HG03095 (cell line): ENCODE data around the gene XPNPEP2.

Experiments
- ATAC-seq: cut with Tn5 transposase; IDR thresholded peaks from one replicate; pipeline ENCODE4 v1.9.1; 2021; ENCODE audit warnings: moderate library complexity; ENCODE audit not compliant: unreplicated experiment

The XPNPEP2 gene, protein sequence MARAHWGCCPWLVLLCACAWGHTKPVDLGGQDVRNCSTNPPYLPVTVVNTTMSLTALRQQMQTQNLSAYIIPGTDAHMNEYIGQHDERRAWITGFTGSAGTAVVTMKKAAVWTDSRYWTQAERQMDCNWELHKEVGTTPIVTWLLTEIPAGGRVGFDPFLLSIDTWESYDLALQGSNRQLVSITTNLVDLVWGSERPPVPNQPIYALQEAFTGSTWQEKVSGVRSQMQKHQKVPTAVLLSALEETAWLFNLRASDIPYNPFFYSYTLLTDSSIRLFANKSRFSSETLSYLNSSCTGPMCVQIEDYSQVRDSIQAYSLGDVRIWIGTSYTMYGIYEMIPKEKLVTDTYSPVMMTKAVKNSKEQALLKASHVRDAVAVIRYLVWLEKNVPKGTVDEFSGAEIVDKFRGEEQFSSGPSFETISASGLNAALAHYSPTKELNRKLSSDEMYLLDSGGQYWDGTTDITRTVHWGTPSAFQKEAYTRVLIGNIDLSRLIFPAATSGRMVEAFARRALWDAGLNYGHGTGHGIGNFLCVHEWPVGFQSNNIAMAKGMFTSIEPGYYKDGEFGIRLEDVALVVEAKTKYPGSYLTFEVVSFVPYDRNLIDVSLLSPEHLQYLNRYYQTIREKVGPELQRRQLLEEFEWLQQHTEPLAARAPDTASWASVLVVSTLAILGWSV

DNA sequence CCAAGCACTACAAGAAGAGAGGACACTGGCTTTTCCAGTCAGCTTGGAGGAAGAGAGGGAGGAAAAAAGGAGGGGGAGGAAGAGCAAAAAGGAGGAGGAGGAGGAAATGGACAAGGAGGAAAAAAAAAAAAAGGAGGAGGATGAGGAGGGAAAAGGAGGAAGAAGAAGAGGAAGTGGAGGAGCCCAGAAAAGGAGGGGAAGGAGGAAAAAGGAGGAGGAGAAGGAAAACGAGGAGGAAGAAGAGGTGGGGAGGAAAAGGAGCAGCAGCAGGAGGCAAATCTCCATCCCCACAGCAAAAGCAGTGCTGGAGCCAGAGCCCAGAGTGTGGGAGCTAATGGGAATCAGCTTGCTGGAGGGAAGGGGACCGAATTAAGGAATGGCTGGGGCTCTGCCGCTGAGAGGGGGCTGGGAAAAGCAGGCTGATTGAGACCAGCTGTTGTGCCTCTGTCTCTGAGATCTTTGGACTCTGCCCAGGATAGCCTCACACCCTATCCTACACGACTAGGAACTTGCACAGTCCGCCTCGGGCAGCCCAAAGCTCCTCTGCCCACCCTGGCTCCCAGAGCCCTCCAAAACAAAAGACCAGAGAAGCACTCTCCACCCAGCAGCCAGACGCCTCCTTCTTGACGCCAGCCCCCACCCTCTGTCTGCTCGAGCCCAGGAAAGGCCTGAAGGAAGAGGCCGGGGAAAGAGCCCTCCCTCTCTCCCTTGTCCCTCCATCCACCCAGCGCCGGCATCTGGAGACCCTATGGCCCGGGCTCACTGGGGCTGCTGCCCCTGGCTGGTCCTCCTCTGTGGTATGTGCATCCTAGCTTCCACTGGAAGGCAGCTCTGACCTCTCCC, at the start of gene XPNPEP2:
Gene XPNPEP2 (plus strand): TSS at position 514 of the 843 bp plus-strand sequence. CDS start 235 bp downstream, at position 749.
- no peak for ATAC-seq

DNA sequence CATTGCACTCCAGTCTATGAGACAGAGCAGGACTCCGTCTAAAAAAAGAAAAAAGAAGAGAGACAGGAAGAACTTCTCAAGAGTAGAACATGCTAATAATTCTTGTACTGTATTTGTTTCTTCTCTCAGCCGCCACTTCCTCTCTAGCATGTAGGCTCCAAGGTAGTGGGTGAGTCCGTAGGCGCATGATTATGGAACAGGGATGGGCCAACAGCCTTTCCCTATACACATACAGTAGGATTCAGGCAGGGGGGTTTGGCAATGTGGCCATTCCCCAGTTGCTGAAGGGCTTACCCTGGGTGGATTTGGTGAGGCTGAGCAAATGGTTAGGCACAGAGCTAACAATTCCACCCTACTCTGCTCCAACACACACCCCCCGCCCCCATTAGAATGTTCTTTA, 49.0 kb upstream of the XPNPEP2 start:
- no peak for ATAC-seq

DNA sequence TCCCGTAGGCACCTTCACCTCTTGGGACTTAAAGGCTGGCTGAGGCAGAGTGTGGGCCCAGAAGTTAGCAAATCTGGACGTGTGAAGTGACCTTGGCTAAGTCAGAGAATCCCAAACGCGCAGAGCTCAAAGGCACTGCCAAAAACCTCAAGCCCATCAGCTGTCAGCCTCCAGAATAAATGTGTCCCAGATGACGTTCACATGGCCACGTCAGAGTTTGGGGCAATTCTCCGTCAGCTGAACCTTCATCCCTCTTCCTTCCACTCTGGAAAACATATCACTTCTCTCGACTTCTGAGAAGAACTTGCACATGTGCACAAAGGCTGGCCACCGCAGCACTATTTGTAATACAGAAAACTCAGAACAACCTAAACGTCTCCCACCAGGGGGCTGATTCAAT, 48.3 kb upstream of the XPNPEP2 start:
- ATAC-seq, result no peak

DNA sequence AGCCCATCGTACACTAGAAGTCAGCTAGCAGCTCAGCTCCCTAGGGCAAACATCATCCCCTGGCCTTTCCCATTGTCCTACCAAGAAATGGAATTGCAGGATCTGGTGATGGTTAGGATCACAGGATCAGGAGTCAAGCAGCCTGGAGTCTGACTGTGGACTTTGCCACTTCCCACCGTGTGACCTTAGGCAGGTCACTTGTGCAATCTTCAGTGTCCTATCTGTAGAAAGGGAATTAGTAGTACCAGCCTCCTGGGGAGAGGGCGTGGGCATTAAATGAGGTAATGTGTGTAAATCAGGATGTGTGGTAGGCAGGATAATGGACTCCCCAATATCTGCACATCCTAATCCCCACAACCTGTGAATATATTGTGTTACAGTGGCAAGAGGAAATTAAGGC, 45.4 kb upstream of the XPNPEP2 start:
- no peak for ATAC-seq

DNA sequence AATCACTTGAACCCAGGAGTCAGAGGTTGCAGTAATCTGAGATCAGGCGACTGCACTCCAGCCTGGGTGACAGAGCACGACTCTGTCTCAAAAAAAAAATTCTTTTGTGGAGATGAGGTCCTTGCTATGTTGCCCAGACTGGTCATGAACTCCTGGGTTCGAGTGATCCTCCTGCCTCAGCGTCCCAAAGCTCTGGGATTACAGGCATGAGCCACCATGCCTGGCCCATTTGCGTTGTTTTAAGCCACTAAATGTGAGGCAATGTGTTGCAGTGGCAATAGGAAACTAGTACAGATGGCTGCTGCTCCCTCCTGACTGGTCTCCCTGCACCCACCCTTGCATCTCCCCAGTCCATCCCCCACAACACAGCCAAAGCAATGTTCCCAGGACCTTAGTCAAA, 44.0 kb upstream of the XPNPEP2 start:
- ATAC-seq, result no peak

DNA sequence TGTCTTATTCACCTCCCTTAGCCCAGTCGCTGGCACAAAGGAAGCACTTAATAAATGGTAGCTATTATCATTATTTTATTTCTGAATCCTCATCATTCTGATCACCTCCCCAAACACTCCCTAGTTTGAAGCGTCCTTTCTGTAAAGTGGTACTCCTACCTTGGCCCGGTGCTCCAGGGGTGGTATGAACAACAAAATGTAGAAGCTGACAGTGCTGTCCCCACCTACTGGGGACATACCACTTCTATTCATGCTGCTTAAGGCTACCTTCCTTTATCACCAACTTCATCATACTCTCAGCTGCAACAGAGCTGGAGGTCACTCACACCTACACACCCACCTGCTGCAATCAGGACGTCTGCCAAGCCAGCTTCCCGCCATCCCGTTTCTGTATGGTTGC, 43.2 kb upstream of the XPNPEP2 start:
- no peak for ATAC-seq

DNA sequence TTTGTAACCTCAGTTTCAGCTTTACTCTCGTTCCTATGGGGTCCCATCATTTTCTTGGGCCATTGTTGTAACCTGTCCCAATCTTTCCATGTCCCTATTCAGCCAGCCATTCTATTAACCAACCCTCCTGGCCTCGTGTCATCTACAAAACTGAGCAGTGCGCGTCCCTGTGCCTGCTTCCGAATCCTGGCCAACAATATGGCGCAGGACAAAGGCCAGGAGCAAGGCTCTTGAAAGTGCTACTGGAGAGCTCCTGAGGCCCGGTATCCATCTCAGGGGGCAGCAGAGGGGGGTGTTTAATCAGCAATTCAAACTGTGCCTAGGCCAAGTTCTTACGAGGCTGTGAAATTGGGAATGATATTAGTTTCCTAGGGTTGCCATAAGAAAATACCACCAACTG, 42.8 kb upstream of the XPNPEP2 start:
- no peak for ATAC-seq

DNA sequence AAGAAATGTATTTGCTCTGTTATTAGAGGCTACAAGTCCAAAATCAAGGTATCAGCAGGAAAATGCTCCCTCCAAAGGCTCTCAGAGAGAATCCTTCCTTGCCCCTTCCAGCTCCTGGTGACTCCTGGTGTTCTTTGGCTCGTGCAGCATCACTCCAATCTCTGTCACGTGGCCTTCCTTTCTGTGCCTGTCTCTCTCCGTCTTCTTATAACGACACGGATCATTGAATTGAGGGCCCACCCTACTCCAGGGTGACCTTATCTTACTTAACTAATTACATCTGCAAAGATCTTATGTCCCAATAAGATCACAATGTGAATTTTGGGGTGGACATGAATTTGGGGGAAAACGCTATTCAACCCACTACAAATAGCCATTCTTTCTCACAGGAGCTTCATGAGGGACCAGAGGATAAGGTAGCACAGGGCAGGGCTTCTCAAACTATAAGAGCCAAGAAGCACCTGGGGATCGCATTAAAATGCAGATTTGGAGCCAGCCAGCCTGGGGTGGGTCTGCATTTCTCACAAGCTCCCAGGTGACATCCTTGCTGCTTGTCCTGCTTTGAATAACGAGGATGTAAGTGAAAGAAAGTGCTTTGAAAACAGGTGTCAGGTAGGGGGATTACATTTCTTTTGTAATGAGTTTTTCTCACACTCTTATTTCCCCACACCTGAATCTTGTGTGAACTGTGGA, 42.2 kb upstream of the XPNPEP2 start:
- ATAC-seq, result no peak

DNA sequence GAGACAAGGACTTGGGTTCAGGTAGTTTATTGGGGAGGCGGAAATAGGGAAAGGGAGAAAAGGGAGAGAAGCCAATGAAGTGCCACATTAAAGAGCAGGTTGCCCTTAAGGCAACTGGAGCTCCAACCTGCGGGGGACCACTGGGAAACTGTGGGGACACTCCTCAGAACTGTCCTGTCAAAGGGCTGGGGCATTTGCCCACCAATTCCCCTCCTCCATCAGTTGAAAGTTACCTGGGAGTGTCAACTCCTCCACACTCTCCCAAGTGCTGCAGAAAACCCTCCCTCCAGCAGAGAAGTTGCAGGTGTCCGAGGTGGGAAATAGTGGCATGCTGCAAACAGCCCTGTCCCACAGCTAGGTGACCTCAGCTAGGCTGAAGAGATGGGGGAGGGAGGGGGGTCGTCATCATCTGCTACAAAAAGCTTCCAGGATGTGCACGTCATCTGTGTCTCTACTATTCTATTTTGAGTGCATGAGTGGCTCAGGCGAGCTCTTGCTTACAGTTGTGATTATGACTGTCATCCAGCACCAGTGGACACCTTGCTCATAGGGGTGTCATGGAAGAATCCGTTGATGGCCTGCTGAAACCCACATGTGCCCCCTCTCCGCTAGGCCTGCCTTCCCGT, 41.5 kb upstream of the XPNPEP2 start:
- ATAC-seq, result no peak

DNA sequence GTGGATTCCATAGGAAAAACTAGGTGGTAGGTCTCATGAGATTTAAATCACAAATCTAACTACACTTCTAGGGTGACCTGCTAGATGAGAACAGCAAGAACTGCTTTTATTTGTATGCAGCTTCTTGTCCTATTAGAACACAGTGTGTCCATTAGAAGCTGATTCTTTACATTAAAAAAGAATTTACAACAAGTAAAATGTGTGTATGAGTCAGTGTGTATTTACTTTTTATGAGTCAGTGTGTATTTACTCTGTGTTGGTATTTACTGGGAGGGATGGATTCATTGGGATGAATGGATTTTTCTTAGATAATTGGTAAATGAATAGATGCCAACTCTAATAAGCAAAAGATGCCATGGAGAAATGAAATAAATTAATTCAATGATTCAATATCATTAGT, 40.6 kb upstream of the XPNPEP2 start:
- no peak for ATAC-seq

DNA sequence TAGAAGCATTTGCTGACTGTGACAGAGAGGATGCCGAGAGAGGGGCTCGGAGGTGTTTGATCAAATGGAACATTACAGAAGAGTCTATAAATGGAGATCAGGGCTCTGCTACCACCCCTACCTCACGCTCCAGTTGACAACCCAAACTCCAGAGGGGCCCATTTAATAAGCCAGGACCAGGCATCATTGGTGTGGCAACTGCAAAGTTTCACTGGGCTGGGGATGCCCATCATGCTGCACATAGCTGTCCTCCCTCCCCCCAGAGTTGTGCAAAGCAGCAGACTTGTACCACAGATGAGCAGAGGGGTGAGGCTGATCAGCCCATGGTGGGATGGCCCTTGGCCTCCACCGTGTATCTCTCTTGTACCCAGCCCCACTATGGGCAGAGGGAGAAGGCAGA, 38.2 kb upstream of the XPNPEP2 start:
- ATAC-seq, result no peak

DNA sequence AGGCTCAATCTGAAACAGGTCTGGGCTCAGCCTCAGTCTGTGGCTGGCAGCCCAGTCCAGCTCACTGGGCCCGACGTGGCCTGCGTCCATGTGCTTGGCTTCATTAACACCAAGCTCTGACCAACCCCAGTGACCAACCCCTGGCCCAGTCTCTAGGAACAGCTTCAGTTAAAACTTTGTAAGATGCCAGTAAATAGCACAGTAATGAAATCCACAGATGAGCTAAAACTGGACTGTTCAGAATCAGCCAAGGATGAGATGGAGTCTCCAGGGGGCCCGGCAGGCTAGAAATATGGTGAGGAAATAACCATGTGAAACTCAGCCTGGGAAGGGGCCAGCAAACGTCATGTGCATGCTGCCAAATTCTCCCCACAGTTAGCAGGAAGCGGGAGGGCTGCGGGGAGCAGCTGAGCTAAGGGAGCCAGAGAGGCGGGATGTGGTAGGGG, 37.1 kb upstream of the XPNPEP2 start:
- no peak for ATAC-seq

DNA sequence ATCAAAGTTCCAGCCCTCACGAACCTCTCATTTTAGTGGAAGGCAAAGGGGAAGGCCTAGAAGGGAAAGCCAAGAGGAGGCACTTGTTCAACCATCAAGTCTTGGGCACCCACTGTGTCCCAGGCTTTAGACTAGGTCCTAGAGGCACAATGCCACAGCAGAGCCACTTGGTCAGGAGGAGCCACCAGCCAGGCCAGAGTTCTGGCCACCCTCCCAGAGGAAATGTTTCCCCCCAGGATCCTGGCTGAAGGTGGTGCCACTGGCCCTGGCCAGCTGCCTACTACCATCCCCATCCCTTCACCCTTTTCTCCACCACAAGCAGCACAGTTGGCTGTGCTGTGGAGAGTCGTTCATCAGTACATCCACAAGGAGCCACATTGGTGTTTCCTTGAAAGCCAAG, 34.3 kb upstream of the XPNPEP2 start:
- ATAC-seq, result no peak

DNA sequence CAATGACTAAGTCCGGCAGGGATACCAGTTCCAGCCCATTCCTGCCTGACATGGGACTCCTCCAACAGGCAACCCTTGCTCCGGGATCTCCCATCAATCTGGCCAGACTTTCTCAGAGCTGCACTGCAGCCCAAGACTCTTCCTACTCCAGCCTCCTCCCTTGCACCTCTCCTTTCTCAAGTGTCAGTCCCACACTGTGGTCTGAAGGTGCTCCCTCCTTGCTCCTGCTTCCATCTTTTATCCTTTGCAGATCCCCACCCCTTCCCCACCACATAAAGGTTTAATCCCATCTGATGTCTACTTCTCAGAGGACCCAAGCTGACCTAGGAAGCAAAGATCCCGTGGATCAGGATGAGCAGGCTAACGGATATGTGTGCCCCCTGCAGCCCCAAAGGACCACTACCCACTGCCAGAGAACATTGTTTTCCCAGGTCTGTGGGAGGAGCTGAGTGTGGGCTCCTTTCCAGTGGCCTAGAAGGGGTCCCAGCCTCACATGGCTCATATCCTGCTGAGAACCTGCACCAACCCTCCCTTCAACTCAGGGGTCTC, 33.3 kb upstream of the XPNPEP2 start:
- ATAC-seq, result no peak

DNA sequence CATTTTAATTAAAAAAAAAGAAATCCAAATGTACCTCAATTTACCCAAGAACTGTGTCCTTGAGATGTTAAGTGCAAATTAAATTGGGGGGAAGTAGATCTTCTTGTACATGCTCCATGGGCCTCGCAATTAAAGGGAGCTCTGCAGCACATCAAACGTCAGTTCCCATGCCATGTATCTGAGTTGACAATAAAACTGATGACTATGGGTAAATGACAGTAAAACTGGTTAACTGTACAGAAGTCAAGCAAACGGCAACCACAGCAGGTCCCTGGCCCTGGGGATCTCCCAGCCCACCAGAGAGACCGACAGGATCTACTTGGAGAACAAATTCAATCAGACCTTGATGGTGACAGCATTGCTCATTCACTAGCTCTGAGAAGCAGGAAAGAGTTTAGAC, 32.8 kb upstream of the XPNPEP2 start:
- no peak for ATAC-seq

DNA sequence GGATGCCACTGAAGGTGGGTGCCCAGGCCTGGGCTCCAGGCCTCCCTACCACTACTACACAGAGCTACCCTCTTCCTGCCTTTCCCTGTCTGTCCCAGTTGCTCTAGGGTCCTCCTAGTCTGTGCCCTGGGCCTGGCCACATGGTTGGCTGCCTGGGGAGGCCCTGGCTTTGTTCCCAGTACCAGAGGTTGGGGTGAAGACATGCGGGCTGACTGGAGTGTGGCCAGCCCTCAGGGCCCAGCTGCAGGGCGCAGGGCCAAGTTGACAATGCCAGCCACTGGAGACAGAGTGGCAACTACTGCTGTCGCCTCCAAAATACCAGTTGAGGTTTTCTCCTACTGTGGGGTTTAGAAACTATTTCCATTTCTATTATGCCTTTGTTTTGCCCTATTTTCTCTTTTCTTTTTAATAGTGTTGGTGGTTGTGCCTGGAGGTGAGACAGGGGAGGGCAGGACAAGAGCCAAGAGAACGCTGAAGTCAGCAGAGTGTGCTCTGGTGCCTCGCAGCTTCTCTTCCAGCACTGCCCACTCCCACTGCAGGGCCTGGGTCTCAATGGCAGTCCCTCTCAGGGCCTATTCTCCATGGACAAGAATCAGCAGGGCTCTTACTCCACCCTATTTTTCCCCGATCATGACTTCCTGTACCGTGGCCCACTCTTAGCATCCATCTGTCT, 32.2 kb upstream of the XPNPEP2 start:
- no peak for ATAC-seq

DNA sequence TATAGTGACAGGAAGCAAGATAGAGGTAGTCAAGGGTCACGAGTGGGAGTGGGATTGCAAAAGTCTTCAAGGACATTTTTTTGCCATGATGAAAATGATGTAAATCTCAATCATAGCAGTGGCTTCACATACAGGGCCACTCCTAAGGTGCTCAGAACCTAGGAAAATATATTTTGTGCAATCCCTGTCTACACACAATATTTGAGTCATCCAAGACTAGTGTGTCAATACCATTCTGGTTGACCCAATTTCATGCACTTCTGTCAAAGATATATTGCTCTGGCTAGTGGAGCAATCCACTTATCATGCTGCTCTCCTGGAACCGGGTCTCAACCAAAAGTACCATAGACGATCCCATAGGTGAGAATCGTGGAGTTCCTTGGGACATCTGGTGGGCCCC, 24.2 kb upstream of the XPNPEP2 start:
- ATAC-seq, result no peak

DNA sequence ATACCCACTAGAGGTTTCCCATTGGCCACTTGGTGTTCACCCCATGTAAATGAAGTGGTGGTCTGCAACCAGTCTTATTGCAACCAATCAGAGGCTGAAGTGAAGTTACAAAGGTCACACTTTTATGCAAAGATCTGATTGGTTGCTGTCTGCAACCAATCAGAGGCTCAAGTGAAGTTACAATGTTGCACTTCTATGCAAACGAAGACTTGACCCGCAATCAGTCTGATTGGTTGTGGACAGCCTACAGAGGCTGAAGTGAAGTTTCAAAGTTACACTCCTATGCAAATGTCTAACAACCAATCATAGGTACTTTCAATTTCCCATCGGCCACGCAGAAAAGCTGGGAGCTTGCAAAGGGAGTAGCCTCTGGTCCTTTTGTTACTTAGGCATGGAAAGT, 22.3 kb upstream of the XPNPEP2 start:
- ATAC-seq, result no peak

DNA sequence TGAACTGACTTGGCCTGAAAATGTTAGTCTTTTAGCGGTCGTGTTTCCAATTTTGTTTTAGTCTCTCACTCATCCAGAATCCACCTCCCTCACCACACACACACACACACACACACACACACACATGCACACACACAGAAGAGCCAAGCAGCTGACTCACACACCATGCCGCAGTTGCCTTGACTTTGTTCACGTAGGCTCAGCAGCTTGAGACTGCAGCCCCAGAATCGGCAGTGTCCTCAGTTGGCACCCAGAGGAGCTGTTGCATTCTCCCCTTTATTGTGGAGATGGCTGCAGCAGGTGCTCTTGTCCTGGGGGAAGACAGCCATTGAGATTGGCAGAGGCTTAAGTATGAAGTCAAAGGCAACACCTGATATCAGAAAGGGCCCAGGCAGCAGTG, 20.9 kb upstream of the XPNPEP2 start:
- ATAC-seq, result no peak

DNA sequence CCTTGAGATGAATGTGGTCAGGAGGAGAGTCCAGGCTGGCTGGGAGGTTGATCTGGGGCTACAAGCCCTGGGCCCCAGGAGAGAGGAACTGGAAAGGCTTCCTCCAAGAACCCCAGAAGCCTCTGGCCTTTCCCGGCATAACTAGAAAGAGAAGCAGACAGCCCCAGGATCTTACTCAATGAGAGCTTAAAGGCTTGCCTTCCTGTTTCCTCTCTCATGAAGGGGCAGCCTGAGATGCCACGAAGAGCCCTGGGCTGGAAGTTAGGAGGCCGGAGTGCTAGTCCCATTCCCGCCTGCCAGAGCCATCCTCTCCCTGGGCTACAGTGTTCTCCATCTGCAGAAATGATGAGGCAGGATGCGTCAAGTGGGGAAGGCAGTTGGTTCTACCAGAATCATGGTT, 20.1 kb upstream of the XPNPEP2 start:
- no peak for ATAC-seq
